OCI-LY7 (cell line): ENCODE data around the gene GABPB2. TPM values are rescaled to one million over a fixed set of nuclear protein-coding genes. Genes with fewer than 3 reads are reported as not detected.

Experiments used
- BruUV-seq: library from RNA; stranded (reverse); fragments of 400-500 nt; replicated peaks from 2 replicates; lab custom pipeline; 2021; lab: Mats Ljungman, UMichigan
- CTCF ChIA-PET: fragments of 300-600 bp; sonication (Branson Sonifier 250); formaldehyde crosslinking; loops from one replicate; lab custom pipeline; 2022; ENCODE audit warnings: antibody characterized with exemption; ENCODE audit not compliant: unreplicated experiment; lab: Charles Lee
- POLR2A ChIA-PET: fragments of 300-600 bp; sonication (Branson Sonifier 250); formaldehyde crosslinking; loops from one replicate; lab custom pipeline; 2022; ENCODE audit warnings: antibody characterized with exemption; lab: Charles Lee
- DNase-seq: peaks from one replicate; pipeline ENCODE4 v3.0.0-alpha.2; 2015; ENCODE audit warnings: low spot score
- H2AFZ ChIP-seq: fragments of 200-600 bp; sonication (generic), shearing (Covaris generic); 2 replicates; pipeline ENCODE4 v1.6.1; 2014; ENCODE audit warnings: mild to moderate bottlenecking, antibody characterized with exemption, low read length, moderate library complexity
- H3K27ac ChIP-seq: fragments of 200-600 bp; sonication (generic); 2 replicates; pipeline ENCODE4 v1.5.1; 2014; ENCODE audit warnings: mixed run types, low read depth, mild to moderate bottlenecking, moderate library complexity, low read length, inconsistent platforms; ENCODE audit not compliant: poor library complexity, severe bottlenecking
- H3K36me3 ChIP-seq: fragments of 200-600 bp; sonication (generic); 2 replicates; pipeline ENCODE4 v1.6.1; 2014; ENCODE audit warnings: mild to moderate bottlenecking, antibody characterized with exemption, low read length, moderate library complexity, mixed read lengths; ENCODE audit not compliant: insufficient read depth
- H3K4me1 ChIP-seq: fragments of 200-600 bp; sonication (generic); 2 replicates; pipeline ENCODE4 v1.5.1; 2014; ENCODE audit warnings: mild to moderate bottlenecking, low read length; ENCODE audit not compliant: insufficient read depth, poor library complexity, severe bottlenecking
- H3K4me2 ChIP-seq: fragments of 200-600 bp; sonication (generic); 2 replicates; pipeline ENCODE4 v1.6.1; 2014; ENCODE audit warnings: mild to moderate bottlenecking, low read length
- H3K4me3 ChIP-seq: fragments of 200-600 bp; sonication (generic); 2 replicates; pipeline ENCODE4 v1.5.1; 2014; ENCODE audit warnings: mild to moderate bottlenecking, low read depth, low read length; ENCODE audit not compliant: poor library complexity, severe bottlenecking
- H3K79me2 ChIP-seq: fragments of 200-600 bp; sonication (generic); 2 replicates; pipeline ENCODE4 v1.6.1; 2016; ENCODE audit warnings: low read depth, mild to moderate bottlenecking, low read length, moderate library complexity, mixed read lengths; ENCODE audit not compliant: insufficient read depth
- H3K9me2 ChIP-seq: fragments of 200-600 bp; sonication (generic); 2 replicates; pipeline ENCODE4 v1.6.1; 2016; ENCODE audit warnings: mild to moderate bottlenecking, low read length, mixed read lengths; ENCODE audit not compliant: insufficient read depth
- H3K9me3 ChIP-seq: fragments of 200-600 bp; sonication (generic); 2 replicates; pipeline ENCODE4 v1.6.1; 2014; ENCODE audit warnings: mild to moderate bottlenecking, mixed run types, low read length, mixed read lengths
- H4K20me1 ChIP-seq: fragments of 200-600 bp; sonication (generic); 2 replicates; pipeline ENCODE4 v1.6.1; 2014; ENCODE audit warnings: mild to moderate bottlenecking, antibody characterized with exemption, low read length, moderate library complexity, mixed read lengths; ENCODE audit not compliant: insufficient read depth
- EZH2phosphoT487 ChIP-seq: fragments of 200-600 bp; sonication (generic); IDR thresholded peaks from 2 replicates; pipeline ENCODE4 v1.6.1; 2018; ENCODE audit warnings: low read depth, borderline replicate concordance, mild to moderate bottlenecking, mixed run types, antibody characterized with exemption, low read length, moderate library complexity, mixed read lengths
- intact Hi-C: fragments of 100-400 bp; cut with micrococcal nuclease; formaldehyde crosslinking; loops from one replicate; pipeline ENCODE4 v1.10.0; 2022; ENCODE audit not compliant: unreplicated experiment
- total RNA-seq, 2 experiments: library from RNA; depleted of rRNA in 1 of 2; stranded (reverse); fragments of >200 nt in 1 of 2; shearing (Covaris generic) in 1 of 2; gene quantifications; 2 replicates each; pipeline ENCODE4 v1.2.3, GENCODE V29; 2014 to 2022
- TF ChIP-seq, protein P1 (sequence below): fragments of 200-600 bp; sonication (generic); conservative IDR thresholded peaks from 2 replicates; pipeline ENCODE4 v1.5.1; 2014; ENCODE audit warnings: mild to moderate bottlenecking, antibody characterized with exemption, low read length, moderate library complexity, mixed read lengths

The GABPB2 gene
- total RNA-seq, 2 experiments from 2014 or later, result 17.2 to 20.0 TPM

DNA sequence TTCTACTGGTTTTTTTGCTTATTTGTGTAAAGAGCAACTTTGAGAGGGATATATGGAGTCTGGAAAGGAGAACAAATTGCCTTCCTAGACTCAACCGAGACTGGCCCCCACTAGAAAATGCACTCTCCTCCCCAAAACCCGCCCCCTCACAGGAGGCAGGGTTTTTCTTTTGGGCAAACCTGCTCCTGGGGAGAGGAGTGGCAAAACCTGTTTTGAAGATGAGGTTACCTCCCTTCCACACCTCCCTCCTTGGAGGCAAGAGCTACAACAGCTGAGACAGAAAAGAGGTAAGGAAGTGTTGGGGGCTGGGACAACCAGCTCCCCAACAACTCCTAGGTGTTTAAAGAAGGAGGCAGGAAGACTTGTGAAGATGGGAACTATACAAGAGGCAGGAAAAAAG is 34.2 kb upstream of the GABPB2 start, which contains the start of gene BNIPL:
BNIPL (plus strand) TSS at position 231 of the 400 bp plus-strand sequence; CDS start at position 371, 140 bp downstream.
- Histone ChIP-seq H2AFZ (no peak within 1 kb of the TSS), H3K4me1 (no peaks in the 10 kb centered on the region), H3K4me3 (no peak within 1 kb of the TSS), H3K79me2 (no peaks in the 10 kb centered on the region), H3K4me2 (no peak within 1 kb of the TSS), H3K9me3 (no peaks in the 10 kb centered on the region), H3K9me2 (no peaks in the 10 kb centered on the region), H4K20me1 (no peaks in the 10 kb centered on the region), H3K27ac (no peak within 1 kb of the TSS), H3K36me3 (peaks cover 25% of the 10 kb centered on the region)
- ChIA-PET POLR2A (interaction anchor here (0.7 to 1.5 kb wide), 2 partner anchors 9 to 24 kb away, joined by 3 read pairs; no protein-coding TSS in a partner anchor), CTCF (no interaction called here)
- no TSS peak for BruUV-seq
- DNase-seq, result no peak
- TF ChIP-seq EZH2phosphoT487, result no peak
- TF ChIP-seq, protein P1, sequence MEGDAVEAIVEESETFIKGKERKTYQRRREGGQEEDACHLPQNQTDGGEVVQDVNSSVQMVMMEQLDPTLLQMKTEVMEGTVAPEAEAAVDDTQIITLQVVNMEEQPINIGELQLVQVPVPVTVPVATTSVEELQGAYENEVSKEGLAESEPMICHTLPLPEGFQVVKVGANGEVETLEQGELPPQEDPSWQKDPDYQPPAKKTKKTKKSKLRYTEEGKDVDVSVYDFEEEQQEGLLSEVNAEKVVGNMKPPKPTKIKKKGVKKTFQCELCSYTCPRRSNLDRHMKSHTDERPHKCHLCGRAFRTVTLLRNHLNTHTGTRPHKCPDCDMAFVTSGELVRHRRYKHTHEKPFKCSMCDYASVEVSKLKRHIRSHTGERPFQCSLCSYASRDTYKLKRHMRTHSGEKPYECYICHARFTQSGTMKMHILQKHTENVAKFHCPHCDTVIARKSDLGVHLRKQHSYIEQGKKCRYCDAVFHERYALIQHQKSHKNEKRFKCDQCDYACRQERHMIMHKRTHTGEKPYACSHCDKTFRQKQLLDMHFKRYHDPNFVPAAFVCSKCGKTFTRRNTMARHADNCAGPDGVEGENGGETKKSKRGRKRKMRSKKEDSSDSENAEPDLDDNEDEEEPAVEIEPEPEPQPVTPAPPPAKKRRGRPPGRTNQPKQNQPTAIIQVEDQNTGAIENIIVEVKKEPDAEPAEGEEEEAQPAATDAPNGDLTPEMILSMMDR, result no peak
- intact Hi-C loops, result no loop called here

DNA sequence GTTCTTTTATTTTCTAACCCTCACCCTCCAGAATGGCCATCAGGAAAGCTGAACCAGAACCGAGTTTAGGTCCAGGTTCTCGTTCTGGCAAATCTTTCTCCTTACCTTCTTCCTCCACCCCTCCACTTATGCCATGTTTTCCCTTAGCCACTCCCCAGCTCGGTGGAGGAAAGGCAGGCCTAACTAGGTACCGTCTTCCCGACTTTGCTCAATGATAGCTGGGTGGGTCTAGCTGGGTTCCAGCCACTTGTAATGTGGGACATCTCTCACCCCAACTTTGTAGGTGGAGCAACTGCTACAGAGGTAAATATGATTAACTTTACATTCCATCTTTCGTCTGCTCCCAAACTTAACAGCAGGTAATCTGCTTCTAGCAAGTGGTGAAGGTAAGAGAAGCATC is 33.5 kb upstream of the GABPB2 start:
- DNase-seq, result no peak
- Histone ChIP-seq H3K4me1 (no peaks in the 10 kb centered on the region), H4K20me1 (no peaks in the 10 kb centered on the region), H2AFZ (no peak overlapping the region), H3K27ac (no peak overlapping the region), H3K9me2 (no peaks in the 10 kb centered on the region), H3K9me3 (no peaks in the 10 kb centered on the region), H3K4me3 (no peak overlapping the region), H3K36me3 (peaks cover 20% of the 10 kb centered on the region), H3K4me2 (no peak overlapping the region), H3K79me2 (no peaks in the 10 kb centered on the region)
- ChIA-PET CTCF (no interaction called here), POLR2A (interaction anchor here (0.6 to 1.5 kb wide), 3 partner anchors 9 to 71 kb away, joined by 3 read pairs; no protein-coding TSS in a partner anchor)
- intact Hi-C loops, result no loop called here
- BruUV-seq, result no TSS peak
- no peak for TF ChIP-seq EZH2phosphoT487
- TF ChIP-seq, protein P1, result no peak

DNA sequence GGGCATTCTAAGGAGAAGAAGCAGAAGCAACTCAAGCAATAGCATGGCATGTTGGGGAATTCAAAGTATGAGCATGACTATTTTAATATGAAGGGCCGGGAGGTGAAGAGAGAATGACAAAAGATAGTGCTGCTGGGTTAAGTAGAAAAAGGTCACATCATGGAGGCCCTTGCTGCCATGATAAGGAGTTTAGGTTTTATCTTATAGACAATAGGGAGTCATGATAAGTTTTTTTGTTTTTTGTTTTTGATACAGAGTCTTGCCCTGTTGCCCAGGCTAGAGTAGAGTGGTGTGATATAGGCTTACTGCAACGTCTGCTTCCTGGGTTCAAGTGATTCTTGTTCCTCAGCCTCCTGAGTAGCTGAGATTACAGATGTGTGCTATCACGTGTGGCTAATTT is 31.0 kb upstream of the GABPB2 start:
- POLR2A ChIA-PET, result no interaction called here
- CTCF ChIA-PET, result no interaction called here
- TF ChIP-seq, protein P1, result no peak
- TF ChIP-seq EZH2phosphoT487, result no peak
- no peak overlapping the region for H2AFZ ChIP-seq
- H4K20me1 ChIP-seq, result no peaks in the 10 kb centered on the region
- no peaks in the 10 kb centered on the region for H3K4me1 ChIP-seq
- DNase-seq, result no peak
- no TSS peak for BruUV-seq
- H3K4me3 ChIP-seq, result no peak overlapping the region
- no peaks in the 10 kb centered on the region for H3K9me3 ChIP-seq
- H3K79me2 ChIP-seq, result no peaks in the 10 kb centered on the region
- no peak overlapping the region for H3K4me2 ChIP-seq
- peaks cover 12% of the 10 kb centered on the region; the same call in 1 of the 2 replicates for H3K36me3 ChIP-seq
- H3K27ac ChIP-seq, result no peak overlapping the region
- no peaks in the 10 kb centered on the region for H3K9me2 ChIP-seq
- intact Hi-C loops, result no loop called here
